Midbrain (tissue), 1 donor: ENCODE data around the gene MRPS15.
A peak's percentile ranks its signal among the peaks of the same experiment; 100 is the strongest.
"Not testable (repeated sequence)": the region's sequence is repeated elsewhere in the genome, so short reads cannot be mapped to it uniquely, and the experiment has no call there.

Source experiments
- DNase-seq: peaks from one replicate; lab custom pipeline; 2025; lab: John Stamatoyannopoulos, UW

MRPS15 gene

DNA sequence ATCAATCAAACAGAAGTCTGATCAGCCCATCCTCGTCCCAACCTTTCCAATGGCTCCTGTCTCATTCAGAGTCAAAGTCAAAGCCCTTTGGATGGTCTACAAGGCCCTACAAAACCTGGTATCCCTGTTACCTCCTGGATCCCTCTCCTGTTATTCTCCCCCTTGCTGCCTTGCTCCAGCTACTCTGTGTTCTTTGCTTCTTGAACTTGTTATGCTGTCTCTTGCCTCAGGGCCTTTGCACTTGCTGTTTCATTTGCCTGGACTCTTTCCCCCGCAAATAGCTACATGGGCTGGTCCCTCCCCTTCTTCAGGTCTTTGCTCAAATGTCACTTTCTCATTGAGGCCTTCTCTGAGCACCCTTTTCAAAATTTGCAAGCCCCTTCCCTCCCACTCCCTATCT lies 19.9 kb upstream of the MRPS15 start:
- DNase-seq = no peak

DNA sequence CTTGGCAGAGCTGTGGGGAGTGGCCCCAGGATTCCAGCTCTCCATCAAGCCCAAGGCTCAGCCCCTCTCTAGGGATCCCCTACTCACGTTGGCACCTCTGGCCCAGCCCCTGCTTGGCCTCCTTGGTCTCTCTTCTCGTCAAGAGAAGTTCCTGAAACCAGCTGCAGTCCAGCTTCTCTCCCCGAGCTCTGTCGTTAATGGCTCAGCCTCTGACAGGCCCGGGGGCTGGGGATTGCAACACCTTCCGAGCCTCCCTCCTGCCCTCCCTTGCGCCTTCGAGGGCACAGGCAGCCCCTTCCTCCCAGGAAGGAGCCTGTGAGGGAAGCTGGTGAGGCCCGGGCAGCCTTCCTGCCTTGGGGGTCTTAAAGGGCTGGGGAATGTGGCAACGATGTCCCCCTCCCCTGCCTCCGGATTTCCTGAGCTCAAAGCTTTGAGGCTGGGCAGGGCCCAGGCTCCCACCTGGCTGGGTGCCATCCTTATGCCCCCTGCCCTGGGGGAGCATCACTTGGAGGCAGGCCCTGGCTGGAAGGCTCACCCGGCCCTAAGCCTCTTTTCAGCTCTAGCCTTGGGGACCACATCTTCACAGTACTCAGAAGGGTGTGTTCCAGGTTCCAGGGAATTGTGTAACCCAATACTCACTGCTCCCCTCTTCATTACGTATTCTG lies 18.7 kb upstream of the MRPS15 start, which contains the start of gene CSF3R:
Gene CSF3R (minus strand): TSS at position 190 of the 665 bp plus-strand sequence. CDS start 3,417 bp downstream, outside the sequence.
- DNase-seq = no peak

DNA sequence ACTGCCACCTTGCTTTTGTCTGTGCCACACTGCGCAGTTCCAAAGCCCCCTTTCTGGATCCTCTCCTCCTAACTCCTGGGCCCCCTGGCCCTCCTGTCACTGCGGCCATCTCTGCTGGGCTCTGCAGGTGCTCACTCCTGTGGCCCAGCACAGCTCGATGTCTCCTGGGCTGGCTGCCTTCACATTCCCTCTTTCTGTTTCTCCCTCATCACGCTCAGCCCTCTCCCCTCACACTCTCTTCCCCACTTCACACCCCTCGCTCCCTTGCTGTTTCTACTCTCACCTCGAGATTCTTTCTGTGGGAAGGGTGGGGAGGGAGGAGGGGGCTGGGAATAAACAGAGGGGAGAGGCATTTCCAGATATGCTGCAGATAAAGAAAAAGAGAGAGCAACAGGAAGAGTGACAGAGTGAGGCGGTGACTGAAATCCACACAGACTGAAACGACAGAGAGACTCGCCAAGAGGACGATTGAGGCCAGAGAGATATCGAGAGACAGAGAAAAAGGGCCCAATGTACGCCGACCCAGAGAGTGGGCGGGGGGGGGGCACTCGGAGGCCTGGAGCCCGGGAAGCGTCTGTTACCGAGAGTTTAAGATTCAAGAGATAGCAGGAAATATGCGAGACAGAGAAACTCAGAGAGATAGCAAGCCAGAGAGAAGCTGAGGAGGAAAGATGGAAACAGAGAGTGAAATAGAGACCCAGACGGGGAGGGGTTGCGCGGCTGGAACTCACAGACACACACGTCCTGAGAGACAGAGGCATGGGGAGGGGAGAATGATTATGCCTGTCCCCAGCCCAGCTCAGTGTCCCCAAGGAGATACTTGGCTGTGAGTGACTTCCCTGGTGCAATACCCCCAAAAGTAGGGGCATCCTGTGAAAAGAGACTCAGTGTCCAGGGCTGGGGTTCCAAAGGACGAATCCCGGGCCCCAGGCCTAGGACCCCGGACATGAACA lies 17.9 kb upstream of the MRPS15 start:
- DNase-seq = no peak

DNA sequence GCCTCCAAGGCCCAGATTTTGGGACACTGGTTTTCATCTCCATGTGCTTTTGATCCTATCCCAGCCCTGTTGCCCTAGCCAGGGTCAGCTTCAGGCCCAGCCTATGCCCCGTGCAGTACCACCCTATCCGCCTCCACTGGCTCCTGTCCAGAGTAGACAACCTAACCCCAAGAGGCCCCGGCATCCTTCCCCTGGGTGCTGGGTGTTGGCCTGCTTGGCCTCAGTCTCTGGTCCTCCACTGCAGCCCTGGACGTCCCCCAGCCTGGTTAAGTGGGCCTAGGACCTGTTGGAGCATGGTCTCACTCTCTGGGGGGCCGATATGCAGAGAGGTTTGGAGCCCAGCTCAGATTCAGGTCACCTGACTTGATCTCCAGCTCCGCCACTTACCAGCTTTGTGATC lies 16.9 kb upstream of the MRPS15 start:
- DNase-seq = no peak

DNA sequence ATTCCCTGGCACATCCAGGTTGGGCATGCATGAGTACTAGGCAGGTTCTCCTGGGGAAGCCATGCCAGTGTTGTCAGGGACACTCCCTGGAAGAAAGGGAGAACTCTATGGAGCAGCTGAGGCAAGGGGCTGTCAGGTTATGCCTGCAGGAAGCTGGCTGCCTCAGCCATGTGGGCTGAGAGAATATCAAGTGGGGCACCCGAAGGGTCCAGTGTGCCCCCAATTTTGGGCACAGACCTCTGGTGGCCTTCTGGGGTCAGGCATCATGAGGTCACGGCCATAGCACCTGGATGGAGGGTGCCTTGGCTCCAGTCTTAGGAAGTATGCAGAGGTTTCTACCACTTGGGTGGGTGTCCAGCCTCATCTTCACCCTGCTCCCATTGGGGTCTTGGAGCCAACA lies 16.0 kb upstream of the MRPS15 start:
- no peak for DNase-seq

DNA sequence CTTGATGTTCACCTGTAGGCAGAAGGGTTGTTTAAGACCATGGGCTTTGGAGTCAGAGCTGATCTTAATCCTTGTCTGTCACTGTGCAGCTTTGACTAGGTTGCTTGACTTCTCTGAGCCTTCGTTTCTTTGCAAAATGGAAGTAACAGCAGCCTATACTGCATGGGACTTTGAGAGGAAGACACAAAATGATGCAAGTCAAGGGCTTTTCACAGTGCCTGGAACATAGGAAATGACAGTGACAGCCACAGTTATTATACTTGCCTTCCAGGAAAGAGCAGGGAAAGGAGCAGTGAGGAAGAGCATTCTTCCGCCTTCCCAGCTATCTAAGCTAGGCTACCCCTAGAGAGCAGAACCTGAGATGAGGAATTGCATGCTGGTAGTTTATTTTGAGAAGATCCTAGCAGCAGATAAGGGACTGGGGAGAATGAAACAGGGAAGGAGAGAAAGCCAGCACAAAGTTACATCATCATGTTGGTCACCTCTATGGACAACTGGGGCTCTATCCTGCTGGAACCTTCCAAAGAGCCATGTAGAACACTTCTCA lies 15.4 kb upstream of the MRPS15 start:
- no peak for DNase-seq

DNA sequence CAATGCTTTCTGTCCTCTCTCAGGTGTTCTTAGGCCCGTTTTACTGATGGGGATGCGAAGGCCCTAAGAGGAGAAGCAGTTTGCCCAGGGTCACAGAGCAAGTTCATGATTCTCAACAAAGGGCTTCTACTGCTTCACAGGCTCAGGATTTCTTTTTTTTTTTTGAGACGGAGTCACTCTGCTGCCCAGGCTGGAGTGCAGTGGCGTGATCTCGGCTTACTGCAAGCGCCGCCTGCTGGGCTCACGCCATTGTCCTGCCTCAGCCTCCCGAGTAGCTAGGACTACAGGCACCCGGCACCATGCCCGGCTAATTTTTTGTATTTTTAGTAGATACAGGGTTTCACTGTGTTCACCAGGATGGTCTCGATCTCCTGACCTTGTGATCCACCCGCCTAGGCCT lies 13.4 kb upstream of the MRPS15 start:
- DNase-seq = not testable (repeated sequence)

DNA sequence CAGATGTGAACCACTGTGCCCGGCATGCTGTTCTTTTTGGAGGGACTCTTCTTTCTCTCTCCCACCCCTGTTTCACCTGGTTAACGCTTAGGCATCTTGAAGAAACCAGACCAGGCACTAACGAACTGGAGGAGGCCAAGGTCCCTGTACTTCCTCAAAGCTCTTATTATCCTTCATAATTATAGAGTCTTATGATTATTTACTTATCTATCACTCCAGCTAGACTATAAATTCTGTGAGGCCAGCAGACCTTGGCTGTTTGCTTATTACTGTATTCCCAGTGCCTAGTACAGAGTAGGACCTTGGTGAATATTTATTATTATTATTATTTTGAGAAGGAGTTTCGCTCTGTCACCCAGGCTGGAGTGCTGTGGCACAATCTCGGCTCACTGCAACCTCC lies 12.8 kb upstream of the MRPS15 start:
- no peak for DNase-seq

DNA sequence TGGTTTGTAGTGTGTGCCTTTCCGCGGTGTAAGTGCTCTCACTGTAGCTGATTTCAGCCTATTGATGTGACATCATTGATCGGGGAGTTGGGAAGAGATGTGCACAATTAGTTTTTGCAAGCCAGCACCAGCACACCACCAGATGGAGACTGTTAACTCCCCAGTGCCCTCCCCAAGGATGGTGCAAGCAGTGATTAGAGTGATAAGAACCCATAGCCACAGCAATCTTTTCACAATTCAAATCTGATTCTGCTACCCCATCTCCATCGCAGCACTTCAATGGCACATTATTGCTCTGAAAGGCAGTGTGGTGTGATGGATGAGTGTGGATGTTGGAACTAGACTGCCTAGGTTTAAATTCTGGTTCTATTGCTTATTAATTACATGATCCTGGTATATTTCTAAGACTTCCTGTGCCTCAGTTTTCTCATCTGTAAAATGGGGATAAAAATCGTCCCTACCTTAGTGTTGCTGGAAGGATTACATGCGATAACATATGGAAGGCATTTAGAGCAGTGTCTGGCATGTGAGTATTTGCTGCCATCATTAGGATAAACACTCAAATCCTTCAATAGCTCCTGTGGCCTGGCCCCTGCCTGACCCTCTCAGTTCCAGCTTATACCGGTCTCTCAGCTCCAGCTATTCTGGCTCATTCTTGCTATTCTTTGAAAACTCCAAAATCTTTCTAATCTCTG lies 11.9 kb upstream of the MRPS15 start:
- DNase-seq = no peak

DNA sequence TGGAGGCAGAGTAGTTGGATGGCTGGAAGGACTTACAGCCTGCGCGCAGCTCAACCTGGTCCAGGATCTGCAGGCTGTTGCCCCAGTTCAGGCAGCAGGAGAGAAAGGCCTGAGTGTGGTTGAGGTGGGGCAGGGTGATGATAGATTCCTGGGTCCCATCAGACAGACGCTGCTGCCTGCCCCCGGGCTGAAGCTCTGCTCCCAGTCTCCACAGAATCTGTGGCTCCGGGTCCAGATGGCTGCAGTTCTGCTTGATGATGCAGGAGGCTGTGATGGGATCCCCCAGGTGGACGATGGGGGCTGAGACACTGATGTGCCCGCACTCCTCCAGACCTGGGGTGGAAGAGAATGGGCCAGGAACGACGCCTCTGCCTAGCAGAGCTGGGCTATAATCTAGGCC lies 11.2 kb upstream of the MRPS15 start:
- no peak for DNase-seq

DNA sequence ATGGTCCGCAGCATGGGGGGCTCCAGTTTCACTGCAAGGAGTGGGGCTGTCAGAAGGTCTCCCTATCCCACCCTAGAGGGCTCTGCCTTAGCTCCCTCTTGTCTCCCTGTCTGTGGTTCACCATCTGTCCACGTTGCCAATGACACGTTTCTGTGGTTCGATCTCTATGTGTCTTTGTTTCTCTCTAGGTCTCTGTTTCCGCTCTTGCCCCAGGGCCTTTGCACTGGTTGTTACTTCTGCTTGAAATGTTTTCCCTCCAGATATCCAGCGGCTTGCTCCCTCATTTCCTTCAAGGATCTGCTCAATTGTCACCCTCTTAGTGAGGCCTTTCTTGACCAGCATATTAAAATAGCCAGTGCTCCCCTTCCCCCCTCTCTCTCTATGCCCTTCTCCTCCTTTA lies 8.5 kb upstream of the MRPS15 start:
- no peak for DNase-seq

DNA sequence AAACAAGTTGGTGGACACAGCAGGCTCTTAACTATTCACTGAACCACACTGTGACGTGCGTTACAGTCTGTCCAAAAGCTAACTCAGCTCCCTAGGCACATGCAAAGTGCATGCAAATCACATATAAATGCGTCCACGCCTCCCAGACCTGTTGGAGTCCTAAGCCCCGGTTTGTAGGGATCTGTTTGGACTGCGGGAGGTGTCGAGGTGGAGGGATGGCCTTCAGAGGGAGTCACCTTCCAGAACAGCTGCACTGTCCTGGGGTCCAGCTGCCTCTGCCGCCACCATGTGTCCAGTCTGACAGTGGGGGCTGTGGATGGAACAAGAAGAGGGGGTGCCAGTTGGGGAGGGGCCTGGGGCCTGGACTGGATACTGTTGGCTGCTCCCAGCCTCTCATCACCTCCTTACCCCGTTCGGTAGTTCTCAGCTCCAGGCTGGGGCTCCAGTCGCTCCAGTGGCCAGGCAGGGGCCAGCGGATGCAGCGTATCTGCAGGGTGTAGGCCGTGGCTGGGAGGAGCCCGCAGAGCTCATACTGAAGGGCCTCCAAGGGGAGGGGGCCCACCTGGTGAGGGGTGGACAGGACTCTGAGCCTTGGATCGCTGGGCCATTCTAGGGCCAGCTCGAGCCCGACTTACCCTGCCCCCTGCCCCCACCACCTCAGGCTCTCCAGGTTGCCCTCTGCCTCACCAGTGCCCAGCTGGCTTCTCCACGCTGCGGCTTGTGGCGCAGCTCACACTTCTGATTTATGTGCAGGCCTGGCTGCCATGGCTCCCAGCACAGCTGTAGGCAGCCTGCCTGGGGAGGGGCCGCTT lies 7.9 kb upstream of the MRPS15 start:
- DNase-seq = no peak

DNA sequence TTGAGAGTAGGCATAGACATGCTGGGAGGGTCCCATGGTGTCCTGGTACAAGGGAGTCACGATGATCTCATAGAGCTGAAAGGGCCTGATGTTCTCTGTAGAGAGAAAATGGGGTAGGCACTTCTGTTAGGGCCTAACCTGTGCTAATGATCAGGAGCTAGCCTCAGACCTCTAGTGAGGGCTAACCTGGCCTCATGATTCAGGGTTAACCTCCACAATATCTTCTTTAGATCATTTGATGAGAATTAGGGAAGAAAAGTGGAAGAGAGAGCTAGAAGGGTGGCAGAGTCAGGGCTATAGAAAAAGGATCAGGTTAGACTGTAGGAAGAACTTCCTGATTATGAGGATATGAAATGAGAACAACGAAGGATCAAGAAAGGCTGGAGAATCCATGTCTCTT lies 5.0 kb upstream of the MRPS15 start:
- no peak for DNase-seq

DNA sequence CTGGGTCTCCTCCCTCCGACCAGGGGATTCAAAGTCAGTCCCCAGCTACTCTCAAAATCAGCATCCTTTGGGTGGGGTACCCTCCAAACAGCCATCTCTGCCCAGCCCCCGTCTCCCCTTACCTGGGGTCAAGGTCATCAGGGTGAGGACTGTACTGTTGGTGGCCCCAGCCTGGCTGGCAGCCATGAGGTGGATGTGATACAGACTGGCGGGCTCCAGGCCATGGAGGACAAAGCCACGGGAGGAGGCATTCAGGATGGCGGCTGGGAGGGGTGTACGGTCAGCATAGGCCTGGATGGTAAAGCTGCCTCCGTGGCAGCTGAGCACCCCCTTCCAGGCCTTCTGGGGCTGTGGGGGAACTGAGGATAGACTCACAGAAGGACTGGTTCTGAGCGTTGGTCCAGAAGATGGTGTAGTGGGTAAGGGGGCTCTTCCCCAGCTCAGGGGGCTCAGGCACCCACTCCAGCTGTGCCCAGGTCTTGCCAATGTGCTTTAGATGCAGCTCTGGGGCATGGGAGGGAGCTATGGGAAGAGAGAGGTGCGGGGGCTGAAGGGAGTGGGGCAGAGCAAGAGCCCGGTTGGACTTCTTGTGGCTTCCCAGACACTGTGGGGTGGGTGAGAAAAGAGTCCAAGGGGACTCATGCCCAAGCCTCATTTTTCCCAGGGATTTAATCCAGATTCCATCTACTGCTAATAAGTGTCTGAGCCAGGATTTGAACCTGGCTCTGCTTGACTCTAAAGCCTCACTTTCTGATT lies 3.7 kb upstream of the MRPS15 start:
- no peak for DNase-seq

DNA sequence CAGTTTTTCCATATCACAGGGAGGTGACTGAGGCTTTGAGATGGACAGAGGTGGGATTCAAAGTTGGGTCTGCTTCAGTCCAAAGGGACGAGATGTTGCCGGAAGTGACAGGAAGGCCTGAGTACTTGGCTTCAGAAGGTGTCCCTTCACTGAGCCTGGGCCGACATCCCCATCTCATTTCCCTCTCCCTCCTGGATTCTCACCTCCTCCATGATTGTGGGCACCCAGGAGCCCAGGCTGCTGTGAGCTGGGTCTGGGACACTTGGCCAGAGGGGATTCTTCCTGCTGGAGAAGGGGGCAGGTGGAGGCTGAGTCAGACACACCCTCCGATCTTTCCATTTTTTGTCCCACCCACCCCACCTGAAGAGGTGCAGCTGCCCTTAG lies 2.8 kb upstream of the MRPS15 start:
- DNase-seq = no peak

DNA sequence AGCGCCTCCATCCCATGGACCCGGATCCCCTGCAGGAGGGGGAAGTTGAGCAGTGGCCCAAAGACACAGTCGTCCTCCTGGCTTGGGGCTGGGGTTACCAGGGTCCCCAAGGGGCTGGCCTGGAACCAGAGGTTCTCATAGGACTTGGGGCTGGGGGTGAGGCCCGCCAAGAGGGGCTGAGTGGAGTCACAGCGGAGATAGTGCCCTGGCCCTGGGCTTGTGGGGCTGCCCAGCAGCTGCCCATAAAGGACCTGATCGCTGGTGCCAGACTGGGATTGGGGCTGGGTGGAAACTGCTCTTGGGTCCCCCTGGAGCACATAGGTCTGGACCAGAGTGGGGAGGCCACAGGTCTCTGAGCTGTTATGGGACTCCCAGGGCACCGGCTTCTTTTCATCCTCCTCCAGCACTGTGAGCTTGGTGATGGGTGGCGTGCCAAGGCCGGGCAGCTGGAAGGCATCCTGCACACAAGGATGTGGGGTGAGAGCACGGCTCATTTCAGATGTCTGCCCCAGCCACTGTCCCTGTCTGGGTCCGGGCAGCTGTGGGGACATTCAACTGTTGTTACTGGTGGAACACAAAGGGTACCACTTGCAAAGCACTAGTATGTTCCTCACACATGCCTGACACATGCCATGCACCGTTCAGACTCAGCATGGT lies 2.3 kb upstream of the MRPS15 start:
- DNase-seq = no peak

DNA sequence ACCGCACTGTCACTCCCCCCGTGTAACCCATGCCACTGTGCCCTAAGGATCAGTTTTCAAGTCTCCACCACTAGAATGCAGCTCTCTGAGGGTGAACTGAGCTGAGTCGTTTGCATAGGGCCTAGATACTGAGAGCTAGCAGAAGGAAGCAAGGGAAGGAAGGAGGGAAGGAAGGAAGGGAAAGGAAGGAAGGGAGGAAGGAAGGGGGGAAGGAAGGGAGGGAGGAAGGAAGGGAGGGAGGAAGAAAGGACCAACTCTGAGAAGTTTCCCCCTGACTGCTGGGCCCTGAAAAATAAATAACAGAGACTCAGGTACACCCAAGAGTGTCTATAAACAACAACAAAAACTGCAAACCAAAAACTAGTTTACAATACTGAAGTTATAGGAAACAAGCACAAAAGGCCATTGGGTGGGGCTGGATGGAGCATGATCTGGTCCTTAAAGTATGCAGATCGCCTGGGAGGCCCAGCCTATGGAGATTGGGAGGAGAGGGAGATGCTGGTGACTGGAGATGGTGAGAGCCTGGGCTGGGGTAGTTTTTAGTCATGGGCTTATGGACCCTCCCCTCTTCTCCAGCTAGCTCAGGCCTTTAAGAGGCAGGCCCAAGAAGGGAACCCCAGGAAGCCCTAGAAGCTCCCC lies 1.7 kb upstream of the MRPS15 start:
- no peak for DNase-seq

DNA sequence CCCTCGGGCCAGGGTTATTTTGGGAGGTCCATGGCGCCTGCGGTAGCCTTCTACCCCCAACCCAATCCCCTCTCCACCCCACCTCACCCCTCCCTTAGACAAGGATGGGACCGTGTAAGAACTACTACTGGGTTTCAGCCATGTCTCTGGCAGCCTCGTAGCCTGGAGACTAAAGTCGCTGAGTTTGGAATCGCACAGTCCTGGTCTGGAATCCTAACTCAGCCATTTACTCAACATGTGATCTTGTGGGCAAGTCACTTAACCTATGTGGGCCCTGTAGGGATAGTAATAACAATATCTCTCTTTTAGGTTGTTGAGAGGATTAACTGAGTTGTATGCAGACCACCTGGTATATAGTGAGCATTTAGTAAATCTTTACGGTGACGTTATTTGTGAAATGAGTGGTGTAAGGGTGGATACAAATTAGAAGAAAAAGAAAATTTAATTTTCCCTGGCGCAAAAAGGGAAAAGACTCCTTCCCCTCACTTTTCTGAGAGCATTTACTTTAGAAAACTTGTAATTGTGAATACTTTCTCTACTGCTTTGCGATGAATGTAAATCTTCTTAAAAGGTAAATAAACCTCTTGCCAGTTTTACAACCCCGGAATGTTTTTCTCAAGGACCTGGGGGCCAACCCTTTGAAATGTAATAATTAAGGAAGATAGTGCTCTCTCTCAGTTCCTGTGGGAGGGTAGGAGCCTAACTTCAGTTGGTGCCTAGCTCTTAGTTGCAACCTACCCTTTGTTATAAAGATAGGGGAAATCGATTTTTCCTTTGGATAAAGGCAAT lies 615 bp upstream of the MRPS15 start:
- peak; percentile 47 for DNase-seq

DNA sequence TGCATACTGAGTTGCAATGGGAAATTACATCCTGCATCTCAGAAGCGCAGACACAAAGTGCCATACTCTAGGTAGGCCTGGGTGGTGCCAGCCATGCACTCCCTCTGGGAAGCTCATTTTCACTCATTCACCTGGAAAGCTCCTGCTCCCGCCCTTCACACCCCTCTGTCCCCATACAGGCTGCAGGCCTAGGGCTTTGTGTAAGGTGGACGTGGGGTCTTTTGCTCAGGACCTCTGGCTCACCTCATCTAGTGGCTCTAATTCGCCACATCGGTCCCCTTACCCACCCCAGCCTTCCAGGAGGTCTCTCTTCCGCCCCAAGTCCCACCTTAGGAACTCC lies 751 bp downstream of the MRPS15 start:
- no peak for DNase-seq
